Calu3 (cell line): ENCODE measurements around the gene FOXA3. TPM values are rescaled to one million over a fixed set of nuclear protein-coding genes. Genes with fewer than 3 reads are reported as not detected.

Experiments used
- BruUV-seq: library from RNA; stranded (reverse); fragments of 400-500 nt; replicated peaks from 2 replicates; lab custom pipeline; 2021; lab: Mats Ljungman, UMichigan
- CTCF ChIA-PET: fragments of 300-600 bp; sonication (Branson Sonifier 250); formaldehyde crosslinking; loops from one replicate; lab custom pipeline; 2022; ENCODE audit warnings: antibody characterized with exemption; lab: Charles Lee
- DNase-seq: peaks from one replicate; pipeline ENCODE4 v3.0.0; 2022
- H3K27ac Mint-ChIP-seq: one replicate; pipeline ENCODE4 v1.8.0; 2022; ENCODE audit warnings: mixed read lengths; ENCODE audit not compliant: unreplicated experiment
- H3K27me3 Mint-ChIP-seq: one replicate; pipeline ENCODE4 v1.8.0; 2022; ENCODE audit warnings: mixed read lengths; ENCODE audit not compliant: unreplicated experiment
- H3K36me3 Mint-ChIP-seq: one replicate; pipeline ENCODE4 v1.8.0; 2022; ENCODE audit warnings: mild to moderate bottlenecking, moderate library complexity, mixed read lengths; ENCODE audit not compliant: insufficient read depth, unreplicated experiment
- H3K4me1 Mint-ChIP-seq: one replicate; pipeline ENCODE4 v1.8.0; 2022; ENCODE audit warnings: mild to moderate bottlenecking, low read depth, mixed read lengths; ENCODE audit not compliant: unreplicated experiment
- H3K4me3 Mint-ChIP-seq: one replicate; pipeline ENCODE4 v1.8.0; 2022; ENCODE audit warnings: mild to moderate bottlenecking, low read depth, moderate library complexity, mixed read lengths; ENCODE audit not compliant: unreplicated experiment
- H3K9me3 Mint-ChIP-seq: one replicate; pipeline ENCODE4 v1.8.0; 2022; ENCODE audit warnings: low read depth, mixed read lengths; ENCODE audit not compliant: unreplicated experiment
- CTCF ChIP-seq: fragments of 200-600 bp; IDR thresholded peaks from one replicate; pipeline ENCODE4 v1.8.0; 2022; ENCODE audit warnings: antibody characterized with exemption; ENCODE audit not compliant: unreplicated experiment
- intact Hi-C: fragments of 100-400 bp; cut with micrococcal nuclease; formaldehyde crosslinking; loops from one replicate; pipeline ENCODE4 v1.10.0; 2022; ENCODE audit not compliant: unreplicated experiment
- total RNA-seq: library from RNA; stranded (reverse); gene quantifications from 2 replicates; pipeline ENCODE4 v1.2.3, GENCODE V29; 2022

Gene FOXA3
- total RNA-seq, 1 experiment from 2014 or later: 12.1 TPM

DNA sequence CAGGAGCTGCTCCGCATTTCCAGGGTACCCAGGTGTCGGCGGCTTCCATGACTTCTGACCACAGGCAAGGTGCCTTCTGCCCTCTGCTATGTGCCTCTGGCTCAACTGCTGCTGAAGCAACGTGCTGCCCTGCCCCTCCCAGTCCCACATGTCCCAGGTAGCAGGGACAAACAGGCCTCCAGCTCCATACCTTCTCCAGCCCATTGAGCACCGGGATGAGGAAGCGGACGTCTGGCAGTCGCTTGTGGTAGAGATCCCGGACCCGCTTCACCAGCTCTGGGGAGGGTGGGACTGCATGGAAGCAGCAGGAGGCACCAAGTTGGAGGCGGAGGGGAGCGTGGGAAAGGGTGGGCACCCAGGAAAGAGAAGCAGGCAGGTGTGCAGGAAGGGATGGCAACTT is 40.9 kb upstream of the FOXA3 start:
- no TSS peak for BruUV-seq
- Mint-ChIP-seq H3K9me3 (no peaks in the 10 kb centered on the region), H3K27ac (no peak overlapping the region), H3K36me3 (peaks cover 65% of the 10 kb centered on the region), H3K4me1 (no peaks in the 10 kb centered on the region), H3K4me3 (no peak overlapping the region), H3K27me3 (no peaks in the 10 kb centered on the region)
- TF ChIP-seq CTCF: no peak
- intact Hi-C loops: no loop called here
- DNase-seq: no peak
- CTCF ChIA-PET: interaction anchor here (0.7 kb wide), 1 partner anchor 62 kb away, joined by 3 read pairs; no protein-coding TSS in a partner anchor

GRCh38 chr19:45824041-45824471 is 40.1 kb upstream of the FOXA3 start:
- Mint-ChIP-seq H3K4me3 (no peak overlapping the region), H3K4me1 (no peaks in the 10 kb centered on the region), H3K36me3 (peaks cover 68% of the 10 kb centered on the region), H3K9me3 (no peaks in the 10 kb centered on the region), H3K27me3 (no peaks in the 10 kb centered on the region), H3K27ac (peak overlapping the region; percentile 26)
- TF ChIP-seq CTCF: no peak
- no peak for DNase-seq
- intact Hi-C loops: no loop called here
- no TSS peak for BruUV-seq
- CTCF ChIA-PET: interaction anchor here (0.7 to 1.1 kb wide), 2 partner anchors 61 to 93 kb away, joined by 3 read pairs; partner anchors contain the start of gene FBXO46

DNA sequence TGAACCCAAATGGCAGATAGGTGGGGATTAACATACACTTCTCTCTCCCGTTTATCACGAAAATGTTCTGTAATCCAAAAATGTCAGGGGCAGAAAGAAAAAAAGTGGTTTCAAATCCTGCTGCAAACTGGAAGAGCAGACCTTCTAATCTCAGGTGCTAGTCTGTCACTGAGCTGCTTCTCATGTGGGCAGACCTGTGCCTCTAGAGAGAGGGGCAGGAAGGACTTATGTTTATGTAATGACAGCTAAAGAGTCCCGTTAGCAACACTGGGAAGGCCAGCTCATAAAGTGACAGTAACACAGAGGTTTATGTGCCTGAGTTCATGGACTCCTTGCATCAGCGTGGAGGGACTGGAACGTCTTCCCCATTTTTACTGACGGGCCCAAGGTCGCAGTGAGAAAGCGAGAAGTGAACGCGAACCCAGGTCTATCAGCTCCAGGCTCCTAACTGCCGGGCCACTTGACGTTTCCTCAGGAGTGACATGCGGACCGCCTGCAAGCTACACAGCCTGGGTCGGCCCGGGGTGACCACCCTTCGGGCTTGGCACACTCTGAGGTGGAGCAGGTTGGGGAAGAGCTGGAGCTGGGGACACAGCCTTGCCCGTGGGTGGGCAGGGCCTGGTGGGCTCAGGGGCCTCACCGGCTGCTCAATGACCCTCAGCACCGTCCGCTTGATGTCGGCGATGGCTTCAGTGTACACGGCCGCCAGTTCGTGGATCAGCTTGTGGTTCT is 39.4 kb upstream of the FOXA3 start:
- DNase-seq: no peak
- Mint-ChIP-seq H3K27ac (peak overlapping the region; percentile 26), H3K4me1 (no peaks in the 10 kb centered on the region), H3K9me3 (no peaks in the 10 kb centered on the region), H3K27me3 (no peaks in the 10 kb centered on the region), H3K36me3 (peaks cover 68% of the 10 kb centered on the region), H3K4me3 (no peak overlapping the region)
- no peak for TF ChIP-seq CTCF
- BruUV-seq: no TSS peak
- intact Hi-C loops: no loop called here
- CTCF ChIA-PET: interaction anchor here (1.1 kb wide), 1 partner anchor 94 kb away, joined by 3 read pairs; the partner anchor contains the start of gene FBXO46

DNA sequence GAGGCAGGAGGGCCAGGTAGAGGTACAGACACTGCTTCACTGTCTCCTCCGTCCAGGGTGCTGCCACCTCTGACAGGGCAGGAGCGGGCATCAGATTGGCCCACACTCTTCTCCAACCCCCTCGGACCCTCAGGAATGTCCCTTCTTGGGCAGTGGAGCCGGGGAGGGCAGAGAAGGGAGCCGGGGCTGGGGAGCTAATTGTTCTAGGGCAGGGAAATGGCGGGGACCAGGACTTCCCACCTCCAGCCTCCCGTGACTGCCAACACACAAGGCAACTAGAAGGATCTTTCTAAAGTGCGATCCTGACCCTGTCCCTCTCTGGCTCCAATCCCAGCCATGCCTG is 38.9 kb upstream of the FOXA3 start:
- H3K36me3 Mint-ChIP-seq: peaks cover 70% of the 10 kb centered on the region
- no peaks in the 10 kb centered on the region for H3K27me3 Mint-ChIP-seq
- CTCF ChIA-PET: no interaction called here
- no peak overlapping the region for H3K27ac Mint-ChIP-seq
- no peak for DNase-seq
- no peak overlapping the region for H3K4me3 Mint-ChIP-seq
- TF ChIP-seq CTCF: no peak
- intact Hi-C loops: no loop called here
- H3K9me3 Mint-ChIP-seq: no peaks in the 10 kb centered on the region
- no peaks in the 10 kb centered on the region for H3K4me1 Mint-ChIP-seq
- no TSS peak for BruUV-seq
